ENCODE results near the gene RCAN3. TPM values are rescaled to one million over a fixed set of nuclear protein-coding genes. Genes with fewer than 3 reads are reported as not detected.

Gene RCAN3
- total RNA-seq, 1 experiment from 2014 or later, result 21.9 TPM

DNA sequence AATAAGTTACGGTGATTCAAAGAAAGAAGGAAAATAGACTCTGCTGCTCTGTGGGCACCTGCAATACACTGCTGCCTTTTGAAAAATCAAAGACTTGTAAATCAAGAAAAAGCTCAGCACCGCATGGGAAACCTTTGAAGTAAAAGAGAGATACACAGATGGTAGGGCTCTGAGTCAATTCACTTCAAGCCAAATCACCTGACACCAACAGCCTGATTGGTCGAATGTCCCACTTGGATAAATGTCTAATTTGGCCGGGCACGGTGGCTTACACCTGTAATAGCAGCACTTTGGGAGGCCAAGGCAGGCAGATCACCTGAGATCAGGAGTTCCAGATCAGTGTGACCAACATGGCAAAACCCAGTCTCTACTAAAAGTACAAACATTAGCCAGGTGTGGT is 19.2 kb upstream of the RCAN3 start:
- H4K20me1 ChIP-seq (ENCODE audit: insufficient read depth), result no peaks in the 10 kb centered on the region
- intact Hi-C loops (cut with micrococcal nuclease; ENCODE audit: unreplicated experiment), result no loop called here
- no peaks in the 10 kb centered on the region for H3K36me3 ChIP-seq (ENCODE audit: low read depth)
- H2AFZ ChIP-seq, result no peak overlapping the region
- no peaks in the 10 kb centered on the region for H3K4me1 ChIP-seq (replicated peaks; ENCODE audit: insufficient read depth)
- H3K9me2 ChIP-seq (ENCODE audit: insufficient read depth), result no peaks in the 10 kb centered on the region
- BruUV-seq (replicated peaks), result no TSS peak
- H3K27ac ChIP-seq, result no peak overlapping the region
- DNase-seq, result no peak
- no peaks in the 10 kb centered on the region for H3F3A ChIP-seq (ENCODE audit: insufficient read depth, low read depth)
- H3K27me3 ChIP-seq (ENCODE audit: insufficient read depth, low read depth), result no peaks in the 10 kb centered on the region
- TF ChIP-seq, protein P1, sequence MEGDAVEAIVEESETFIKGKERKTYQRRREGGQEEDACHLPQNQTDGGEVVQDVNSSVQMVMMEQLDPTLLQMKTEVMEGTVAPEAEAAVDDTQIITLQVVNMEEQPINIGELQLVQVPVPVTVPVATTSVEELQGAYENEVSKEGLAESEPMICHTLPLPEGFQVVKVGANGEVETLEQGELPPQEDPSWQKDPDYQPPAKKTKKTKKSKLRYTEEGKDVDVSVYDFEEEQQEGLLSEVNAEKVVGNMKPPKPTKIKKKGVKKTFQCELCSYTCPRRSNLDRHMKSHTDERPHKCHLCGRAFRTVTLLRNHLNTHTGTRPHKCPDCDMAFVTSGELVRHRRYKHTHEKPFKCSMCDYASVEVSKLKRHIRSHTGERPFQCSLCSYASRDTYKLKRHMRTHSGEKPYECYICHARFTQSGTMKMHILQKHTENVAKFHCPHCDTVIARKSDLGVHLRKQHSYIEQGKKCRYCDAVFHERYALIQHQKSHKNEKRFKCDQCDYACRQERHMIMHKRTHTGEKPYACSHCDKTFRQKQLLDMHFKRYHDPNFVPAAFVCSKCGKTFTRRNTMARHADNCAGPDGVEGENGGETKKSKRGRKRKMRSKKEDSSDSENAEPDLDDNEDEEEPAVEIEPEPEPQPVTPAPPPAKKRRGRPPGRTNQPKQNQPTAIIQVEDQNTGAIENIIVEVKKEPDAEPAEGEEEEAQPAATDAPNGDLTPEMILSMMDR (conservative IDR thresholded peaks at IDR 0.05), result no peak
- TF ChIP-seq EZH2 (IDR thresholded peaks at IDR 0.05; ENCODE audit: low read depth), result no peak
- ChIA-PET CTCF (no interaction called here), POLR2A (ENCODE audit: unreplicated experiment) (no interaction called here)
- no peak overlapping the region for H3K4me3 ChIP-seq
- H3K4me2 ChIP-seq, result no peak overlapping the region
- no peaks in the 10 kb centered on the region for H3K79me2 ChIP-seq (ENCODE audit: low read depth)
- H3K9me3 ChIP-seq (ENCODE audit: insufficient read depth, low read depth), result no peaks in the 10 kb centered on the region

DNA sequence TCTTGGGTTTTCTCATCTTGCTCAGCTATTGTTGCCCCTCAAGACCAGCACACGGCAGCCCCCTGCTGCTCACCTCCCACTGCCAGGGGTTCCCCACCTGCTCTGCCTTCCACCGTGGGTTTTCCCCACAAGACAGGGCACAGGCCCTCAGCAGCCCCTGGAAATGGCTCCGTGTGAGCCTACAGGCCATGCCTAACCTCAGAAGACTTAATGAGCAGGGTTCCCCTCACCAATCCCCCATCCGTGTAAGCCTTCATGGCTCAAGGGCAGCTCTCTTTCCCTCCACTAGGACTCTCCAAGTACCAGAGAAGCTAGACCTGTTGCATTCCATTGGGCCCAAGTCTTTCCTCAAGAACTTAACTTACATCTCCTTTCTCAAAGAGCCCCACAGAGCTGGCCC is 18.4 kb upstream of the RCAN3 start:
- POLR2A ChIA-PET (ENCODE audit: unreplicated experiment), result interaction anchor here (0.6 kb wide), 1 partner anchor 51 kb away, joined by 3 read pairs; no protein-coding TSS in a partner anchor

DNA sequence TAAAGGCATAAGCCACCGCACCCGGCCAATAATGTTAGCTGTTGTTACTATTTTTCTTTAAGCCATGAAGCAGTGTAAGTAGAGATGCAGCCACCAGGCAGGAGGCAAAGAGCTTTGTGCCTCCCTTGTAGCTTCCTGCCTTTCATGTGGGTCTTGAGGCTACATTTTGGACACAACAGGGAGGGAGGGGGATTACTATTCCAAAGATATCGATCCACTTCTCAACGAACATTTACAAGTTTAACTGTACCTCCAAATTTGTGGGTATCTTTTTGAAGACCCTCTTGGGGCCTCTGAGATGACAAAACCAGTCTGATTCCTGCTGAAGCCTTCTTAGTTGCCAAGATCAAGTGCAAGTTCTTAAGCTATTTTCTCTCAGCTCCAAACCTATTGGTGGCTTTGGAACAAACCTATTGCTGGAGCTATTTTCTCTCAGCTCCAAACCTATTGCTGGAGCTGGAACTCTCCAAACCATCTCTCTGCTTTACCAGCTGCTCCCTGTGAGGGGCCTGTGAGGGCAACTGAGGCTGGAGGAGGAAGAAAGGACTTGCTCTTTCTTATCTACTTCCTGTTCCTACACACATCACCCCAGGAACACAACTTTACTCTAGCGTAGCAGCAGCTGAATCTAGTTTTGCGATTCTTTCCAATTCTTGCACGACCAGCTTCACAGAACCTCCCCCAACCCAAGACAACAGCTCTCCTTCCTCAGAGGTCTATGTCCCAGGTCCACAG is 16.1 kb upstream of the RCAN3 start:
- ChIA-PET POLR2A (ENCODE audit: unreplicated experiment) (interaction anchor here (0.7 kb wide), 1 partner anchor 21 kb away, joined by 6 read pairs; no protein-coding TSS in a partner anchor), CTCF (no interaction called here)
- H3K79me2 ChIP-seq (ENCODE audit: low read depth), result no peaks in the 10 kb centered on the region
- H3K4me2 ChIP-seq, result no peak overlapping the region
- no peaks in the 10 kb centered on the region for H3K36me3 ChIP-seq (ENCODE audit: low read depth)
- no peaks in the 10 kb centered on the region for H4K20me1 ChIP-seq (ENCODE audit: insufficient read depth)
- no peak for DNase-seq
- H3K27me3 ChIP-seq (ENCODE audit: insufficient read depth, low read depth), result no peaks in the 10 kb centered on the region
- no peak overlapping the region for H2AFZ ChIP-seq
- H3K9me3 ChIP-seq (ENCODE audit: insufficient read depth, low read depth), result no peaks in the 10 kb centered on the region
- H3F3A ChIP-seq (ENCODE audit: insufficient read depth, low read depth), result no peaks in the 10 kb centered on the region
- no peaks in the 10 kb centered on the region for H3K4me1 ChIP-seq (replicated peaks; ENCODE audit: insufficient read depth)
- intact Hi-C loops (cut with micrococcal nuclease; ENCODE audit: unreplicated experiment), result no loop called here
- TF ChIP-seq, protein P1 (conservative IDR thresholded peaks at IDR 0.05), result no peak
- no peak for TF ChIP-seq EZH2 (IDR thresholded peaks at IDR 0.05; ENCODE audit: low read depth)
- H3K9me2 ChIP-seq (ENCODE audit: insufficient read depth), result no peaks in the 10 kb centered on the region
- BruUV-seq (replicated peaks), result no TSS peak
- H3K4me3 ChIP-seq, result no peak overlapping the region
- no peak overlapping the region for H3K27ac ChIP-seq

More for the DNA sequence above, 18.4 kb upstream of the RCAN3 start:
- no peak overlapping the region for H3K4me3 ChIP-seq
- H3K9me3 ChIP-seq (ENCODE audit: insufficient read depth, low read depth), result no peaks in the 10 kb centered on the region
- H4K20me1 ChIP-seq (ENCODE audit: insufficient read depth), result no peaks in the 10 kb centered on the region
- no peaks in the 10 kb centered on the region for H3K79me2 ChIP-seq (ENCODE audit: low read depth)
- H2AFZ ChIP-seq, result no peak overlapping the region
- H3K9me2 ChIP-seq (ENCODE audit: insufficient read depth), result no peaks in the 10 kb centered on the region
- no peaks in the 10 kb centered on the region for H3K36me3 ChIP-seq (ENCODE audit: low read depth)
- TF ChIP-seq, protein P1 (conservative IDR thresholded peaks at IDR 0.05), result no peak
- no peak for TF ChIP-seq EZH2 (IDR thresholded peaks at IDR 0.05; ENCODE audit: low read depth)
- no TSS peak for BruUV-seq (replicated peaks)
- H3K27me3 ChIP-seq (ENCODE audit: insufficient read depth, low read depth), result no peaks in the 10 kb centered on the region
- H3K4me1 ChIP-seq (replicated peaks; ENCODE audit: insufficient read depth), result no peaks in the 10 kb centered on the region
- intact Hi-C loops (cut with micrococcal nuclease; ENCODE audit: unreplicated experiment), result no loop called here
- no peak overlapping the region for H3K4me2 ChIP-seq
- no peak for DNase-seq
- H3K27ac ChIP-seq, result no peak overlapping the region
- CTCF ChIA-PET, result interaction anchor here (0.5 to 0.6 kb wide), 2 partner anchors 40 to 44 kb away, joined by 3 read pairs; no protein-coding TSS in a partner anchor
- H3F3A ChIP-seq (ENCODE audit: insufficient read depth, low read depth), result no peaks in the 10 kb centered on the region
